Regular cardiac myocyte (primary cell): ENCODE results near the gene INSIG1. TPM values are rescaled to one million over a fixed set of nuclear protein-coding genes. Genes with fewer than 3 reads are reported as not detected.

Experiments used
- total RNA-seq: library from RNA; depleted of rRNA; stranded (reverse); fragments of >200 nt; gene quantifications from 2 replicates; pipeline ENCODE4 v1.2.3, GENCODE V29; 2014

INSIG1 gene
- total RNA-seq: 52.1 and 77.5 TPM in 2 replicates

DNA sequence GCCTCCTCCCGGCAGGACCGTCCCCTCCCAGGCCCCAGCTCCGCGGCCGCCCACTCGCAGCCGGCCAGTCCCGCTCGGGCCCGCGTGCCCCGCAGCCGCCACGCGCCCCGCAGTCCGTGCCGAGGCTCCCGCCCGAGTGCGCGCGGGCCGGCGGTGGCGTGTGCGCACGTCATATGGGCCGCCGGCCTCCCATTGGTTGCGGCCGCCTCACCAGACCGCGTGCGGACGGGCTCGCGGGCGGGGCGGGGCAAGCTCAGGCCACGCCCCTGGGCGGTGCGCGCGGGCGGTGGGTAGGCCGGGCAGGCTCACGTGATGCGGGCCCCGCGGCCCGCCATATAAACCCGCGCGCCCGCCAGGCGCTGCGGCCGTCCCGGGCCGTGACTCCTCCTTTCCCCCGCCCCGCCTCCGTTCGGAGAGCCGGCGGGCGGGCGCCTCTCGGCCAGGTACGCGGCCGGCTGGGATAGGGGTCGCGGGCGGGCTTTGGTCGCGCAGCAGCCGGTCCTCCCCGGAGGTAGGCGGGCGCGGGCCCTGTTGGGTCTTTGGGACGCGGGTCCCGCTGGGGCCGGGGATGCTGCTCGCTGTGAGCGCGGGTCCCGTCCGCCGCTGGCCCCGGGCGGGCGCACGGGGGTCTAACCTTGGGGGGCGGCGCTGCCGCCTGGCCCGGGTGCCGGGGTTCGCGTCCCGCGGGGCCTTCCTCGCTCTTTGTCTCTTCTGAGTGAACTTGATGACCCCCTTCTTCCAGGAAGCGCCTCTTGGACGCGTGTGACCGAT is at the start of gene INSIG1:
INSIG1 (plus strand) TSS at position 362 of the 771 bp plus-strand sequence; CDS start at position 770, 408 bp downstream.

Other genes with a start within 250 kb of the INSIG1 start
- not detected in 2 replicates for gene HTR5A, start 227.6 kb upstream of the INSIG1 start, total RNA-seq
- not detected in 2 replicates for gene EN2, start 160.3 kb downstream of the INSIG1 start, total RNA-seq
- not detected in 2 replicates for gene CNPY1, start 248.7 kb downstream of the INSIG1 start, total RNA-seq